HG02970 (cell line): ENCODE data around the gene OGDH.
A peak's percentile ranks its signal among the peaks of the same experiment; 100 is the strongest.
"Not testable (repeated sequence)": the region's sequence is repeated elsewhere in the genome, so short reads cannot be mapped to it uniquely, and the experiment has no call there.

Experiments
- ATAC-seq: cut with Tn5 transposase; IDR thresholded peaks from one replicate; pipeline ENCODE4 v1.9.1; 2021; ENCODE audit warnings: mild to moderate bottlenecking, moderate library complexity, moderate number of reproducible peaks; ENCODE audit not compliant: unreplicated experiment, low FRiP score

Gene OGDH

GRCh38 chr7:44606341-44607140, at the start of gene OGDH:
OGDH (plus strand) TSS chr7:44606627; CDS start chr7:44624344, 17,717 bp downstream.
- peak; percentile 94 for ATAC-seq

GRCh38 chr7:44557485-44557884, 48.9 kb upstream of the OGDH start:
- ATAC-seq: no peak

- no peak for ATAC-seq
These were observed 46.9 kb upstream of the OGDH start for GRCh38 chr7:44559485-44559884.

GRCh38 chr7:44561481-44561880, 44.9 kb upstream of the OGDH start:
- no peak for ATAC-seq

- no peak for ATAC-seq
These were observed 44.3 kb upstream of the OGDH start for GRCh38 chr7:44561962-44562621.

GRCh38 chr7:44562622-44562962, 43.8 kb upstream of the OGDH start:
- not testable (repeated sequence) for ATAC-seq

GRCh38 chr7:44563171-44563679, 43.2 kb upstream of the OGDH start:
- ATAC-seq: no peak

- no peak for ATAC-seq
These were observed 41.8 kb upstream of the OGDH start for GRCh38 chr7:44564606-44565005.

GRCh38 chr7:44565097-44565794, 41.2 kb upstream of the OGDH start:
- no peak for ATAC-seq

GRCh38 chr7:44565795-44566559, 40.5 kb upstream of the OGDH start:
- ATAC-seq: no peak

GRCh38 chr7:44566680-44567079, 39.7 kb upstream of the OGDH start:
- ATAC-seq: no peak

GRCh38 chr7:44567884-44568283, 38.5 kb upstream of the OGDH start:
- ATAC-seq: no peak

GRCh38 chr7:44568771-44569560, 37.5 kb upstream of the OGDH start:
- no peak for ATAC-seq

GRCh38 chr7:44569959-44570358, 36.5 kb upstream of the OGDH start:
- ATAC-seq: no peak

- ATAC-seq: no peak
These were observed 33.7 kb upstream of the OGDH start for GRCh38 chr7:44572771-44573170.

- peak; percentile 89 for ATAC-seq
These were observed 32.8 kb upstream of the OGDH start, which contains the start of gene DDX56 for GRCh38 chr7:44573464-44574286. DDX56 (minus strand) TSS chr7:44573908; CDS start chr7:44573895, 13 bp downstream.

- ATAC-seq: peak; percentile 8
These were observed 32.0 kb upstream of the OGDH start for GRCh38 chr7:44574287-44574872.

GRCh38 chr7:44575054-44575453, 31.4 kb upstream of the OGDH start:
- no peak for ATAC-seq
